Uterus (tissue), 2 donors: ENCODE measurements around the gene RPL3.

ENCODE experiments used
- POLR2A ChIP-seq, 2 donors: fragments of 450-650 bp; IDR thresholded peaks; one replicate each; pipeline ENCODE4 v1.6.1; 2016; ENCODE audit warnings: antibody characterized with exemption in 2 of 2, mild to moderate bottlenecking in 1 of 2, moderate library complexity in 1 of 2
- TF ChIP-seq, protein P1 (sequence below), 4 experiments: fragments of 200-600 bp in 2 of 4; fragments of 450-650 bp in 2 of 4; sonication (generic) in 2 of 4; IDR thresholded peaks; one replicate each; pipeline ENCODE4 v1.5.1; 2016 to 2019; ENCODE audit warnings: antibody characterized with exemption in 4 of 4, mild to moderate bottlenecking in 2 of 4, moderate library complexity in 1 of 4

DNA sequence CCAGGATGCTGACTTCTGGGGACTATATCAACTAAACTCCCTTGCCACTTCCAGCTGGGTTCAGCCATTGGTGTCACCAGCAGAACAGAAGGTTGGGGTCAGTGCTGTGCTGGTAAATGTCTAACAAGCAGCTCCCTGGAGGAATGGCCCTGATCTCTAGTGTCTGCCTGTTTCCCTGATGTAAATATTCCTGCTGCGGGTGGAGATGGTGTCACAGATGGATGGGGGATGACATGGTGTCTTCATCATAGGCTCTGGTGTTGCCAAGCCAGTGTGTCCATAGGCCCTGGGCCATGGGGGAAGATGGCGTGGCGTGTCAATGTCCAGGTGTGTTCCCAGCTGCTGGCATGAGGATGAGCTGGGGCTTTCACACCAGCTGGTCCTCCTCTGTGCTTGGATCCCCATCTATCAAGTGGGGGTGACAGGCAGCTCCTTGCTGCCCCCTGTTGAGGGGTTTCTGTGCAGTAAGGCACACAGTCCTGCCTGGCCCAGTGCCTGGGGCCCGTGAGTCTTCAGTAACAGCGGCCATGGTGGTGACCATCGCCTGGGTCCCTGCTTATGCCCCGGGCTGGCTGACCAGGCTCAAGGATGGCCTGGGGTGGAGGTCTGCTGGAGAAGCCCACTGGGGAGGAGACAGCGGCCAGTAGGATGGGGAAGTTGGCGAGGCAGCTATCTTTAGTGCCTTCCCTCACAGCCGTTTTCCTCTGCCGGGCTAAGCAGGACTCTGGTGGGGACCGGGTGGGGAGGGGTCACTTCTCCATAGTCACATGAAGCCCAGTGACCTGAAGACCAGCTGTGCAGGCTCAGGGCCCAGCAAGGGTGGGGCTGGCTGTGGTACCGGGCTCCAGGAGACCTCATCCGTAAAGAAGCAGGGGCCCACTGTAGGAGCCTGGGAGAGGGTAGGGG is 12.7 kb downstream of the RPL3 start:
- TF ChIP-seq, protein P1, sequence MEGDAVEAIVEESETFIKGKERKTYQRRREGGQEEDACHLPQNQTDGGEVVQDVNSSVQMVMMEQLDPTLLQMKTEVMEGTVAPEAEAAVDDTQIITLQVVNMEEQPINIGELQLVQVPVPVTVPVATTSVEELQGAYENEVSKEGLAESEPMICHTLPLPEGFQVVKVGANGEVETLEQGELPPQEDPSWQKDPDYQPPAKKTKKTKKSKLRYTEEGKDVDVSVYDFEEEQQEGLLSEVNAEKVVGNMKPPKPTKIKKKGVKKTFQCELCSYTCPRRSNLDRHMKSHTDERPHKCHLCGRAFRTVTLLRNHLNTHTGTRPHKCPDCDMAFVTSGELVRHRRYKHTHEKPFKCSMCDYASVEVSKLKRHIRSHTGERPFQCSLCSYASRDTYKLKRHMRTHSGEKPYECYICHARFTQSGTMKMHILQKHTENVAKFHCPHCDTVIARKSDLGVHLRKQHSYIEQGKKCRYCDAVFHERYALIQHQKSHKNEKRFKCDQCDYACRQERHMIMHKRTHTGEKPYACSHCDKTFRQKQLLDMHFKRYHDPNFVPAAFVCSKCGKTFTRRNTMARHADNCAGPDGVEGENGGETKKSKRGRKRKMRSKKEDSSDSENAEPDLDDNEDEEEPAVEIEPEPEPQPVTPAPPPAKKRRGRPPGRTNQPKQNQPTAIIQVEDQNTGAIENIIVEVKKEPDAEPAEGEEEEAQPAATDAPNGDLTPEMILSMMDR (IDR thresholded peaks at IDR 0.05) = no peak
- TF ChIP-seq POLR2A (IDR thresholded peaks at IDR 0.05) = no peak
